Measurements from ENCODE around the gene PAPPA. TPM values are rescaled to one million over a fixed set of nuclear protein-coding genes. Genes with fewer than 3 reads are reported as not detected.

PAPPA gene
- total RNA-seq, 1 experiment from 2014 or later, result 0.08 TPM

DNA sequence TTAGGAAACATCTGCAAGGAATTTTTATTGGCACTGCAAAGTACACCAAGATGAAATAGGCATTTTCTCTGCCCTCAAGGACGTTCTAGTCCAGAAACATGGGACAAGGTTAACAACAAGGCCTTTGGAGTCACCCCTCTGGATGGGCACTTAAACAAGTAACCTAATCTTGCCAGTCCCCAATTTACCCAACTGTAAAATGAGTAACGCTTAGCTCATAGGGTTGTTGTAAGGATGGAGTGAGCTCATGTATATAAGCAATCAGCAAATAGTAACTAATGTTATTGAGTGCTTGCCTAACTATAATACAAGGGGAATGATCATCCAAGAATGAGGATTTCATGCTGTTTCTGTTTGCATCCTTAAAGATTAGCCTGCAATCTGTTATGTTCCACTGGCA, 189.3 kb downstream of the PAPPA start:
- no peak for DNase-seq (ENCODE audit: low read depth, low spot score)

DNA sequence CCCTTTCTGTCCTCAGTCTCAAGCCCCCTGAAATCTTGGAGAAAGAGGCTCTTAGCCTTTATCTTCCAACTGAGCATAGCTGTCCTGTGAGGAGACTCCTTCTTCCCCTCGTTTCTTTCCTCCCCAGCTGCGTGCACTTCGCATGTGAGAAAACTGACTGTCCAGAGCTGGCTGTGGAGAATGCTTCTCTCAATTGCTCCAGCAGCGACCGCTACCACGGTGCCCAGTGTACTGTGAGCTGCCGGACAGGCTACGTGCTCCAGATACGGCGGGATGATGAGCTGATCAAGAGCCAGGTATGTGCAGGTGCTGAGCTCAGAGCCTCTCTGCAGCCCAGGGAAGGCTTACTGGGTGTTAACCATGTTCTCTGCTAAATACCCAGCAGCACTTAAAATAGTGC, 190.8 kb downstream of the PAPPA start:
- in situ Hi-C loops (cut with HindIII; ENCODE audit: low pct_unique_long_range_greater_than_20kb, low sequenced_read_pairs), result no loop called here
- DNase-seq (ENCODE audit: low read depth, low spot score), result no peak

More for the DNA sequence above, 189.3 kb downstream of the PAPPA start:
- in situ Hi-C loops (cut with HindIII; ENCODE audit: low pct_unique_long_range_greater_than_20kb, low sequenced_read_pairs), result no loop called here

DNA sequence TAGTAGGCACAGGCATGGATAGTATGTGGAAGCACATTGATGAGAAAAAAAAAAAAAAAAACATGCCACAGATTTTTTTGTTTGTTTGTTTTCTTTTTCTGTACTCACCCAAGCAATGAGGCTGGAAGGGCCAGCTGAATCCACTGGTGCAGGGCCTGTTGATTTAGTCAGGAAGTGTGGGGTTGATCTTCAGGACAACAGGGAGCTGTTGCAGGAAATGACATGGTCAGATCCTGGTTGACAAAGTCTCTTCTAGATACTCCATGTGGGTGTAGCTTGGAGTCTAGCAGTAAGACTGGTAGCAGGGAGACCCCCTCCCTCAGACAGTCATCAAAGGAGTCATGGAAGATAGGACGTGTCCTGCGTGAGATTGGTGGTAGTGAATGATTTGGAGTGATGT, 191.8 kb downstream of the PAPPA start:
- no peak for DNase-seq (ENCODE audit: low read depth, low spot score)
- in situ Hi-C loops (cut with HindIII; ENCODE audit: low pct_unique_long_range_greater_than_20kb, low sequenced_read_pairs), result no loop called here

DNA sequence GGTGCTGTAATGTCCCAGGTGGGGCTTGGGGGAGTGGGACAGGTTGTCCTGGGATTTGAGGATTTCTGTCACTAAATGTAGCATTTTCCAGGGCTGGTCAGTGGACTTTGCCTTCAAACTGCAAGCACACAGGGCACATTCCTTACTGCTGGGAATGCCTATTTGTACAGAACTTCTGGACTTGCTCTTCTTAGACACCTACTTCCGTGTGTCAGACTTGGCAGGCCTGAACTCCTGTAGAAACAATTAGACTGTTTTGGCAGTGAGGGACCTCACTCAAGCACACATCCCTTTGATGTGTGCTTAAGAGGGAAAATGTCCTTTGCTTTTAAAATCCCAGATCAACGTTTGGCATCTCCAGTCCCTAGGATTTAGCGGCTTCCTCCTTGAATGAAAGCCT, 192.2 kb downstream of the PAPPA start:
- no peak for DNase-seq (ENCODE audit: low read depth, low spot score)
- in situ Hi-C loops (cut with HindIII; ENCODE audit: low pct_unique_long_range_greater_than_20kb, low sequenced_read_pairs), result no loop called here

DNA sequence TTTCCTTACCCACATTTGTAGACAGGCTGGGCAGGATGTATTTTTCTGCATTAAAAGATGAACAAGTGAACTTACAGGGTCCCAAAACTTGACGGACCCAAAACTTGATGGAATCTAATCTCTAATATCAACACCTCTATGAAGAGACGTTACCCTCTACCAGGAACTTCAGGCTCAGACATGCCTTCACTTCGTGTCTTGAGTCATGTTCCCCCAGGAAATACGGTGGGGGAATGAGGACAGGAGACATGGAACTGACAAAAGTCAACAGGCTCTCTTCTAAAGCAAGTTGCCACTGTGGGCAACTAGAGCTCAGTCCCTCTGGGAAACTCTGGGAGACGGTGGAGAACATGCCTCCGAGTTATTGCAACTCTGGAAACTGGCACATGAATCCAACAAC, 196.1 kb downstream of the PAPPA start:
- DNase-seq (ENCODE audit: low read depth, low spot score), result no peak
- in situ Hi-C loops (cut with HindIII; ENCODE audit: low pct_unique_long_range_greater_than_20kb, low sequenced_read_pairs), result no loop called here

DNA sequence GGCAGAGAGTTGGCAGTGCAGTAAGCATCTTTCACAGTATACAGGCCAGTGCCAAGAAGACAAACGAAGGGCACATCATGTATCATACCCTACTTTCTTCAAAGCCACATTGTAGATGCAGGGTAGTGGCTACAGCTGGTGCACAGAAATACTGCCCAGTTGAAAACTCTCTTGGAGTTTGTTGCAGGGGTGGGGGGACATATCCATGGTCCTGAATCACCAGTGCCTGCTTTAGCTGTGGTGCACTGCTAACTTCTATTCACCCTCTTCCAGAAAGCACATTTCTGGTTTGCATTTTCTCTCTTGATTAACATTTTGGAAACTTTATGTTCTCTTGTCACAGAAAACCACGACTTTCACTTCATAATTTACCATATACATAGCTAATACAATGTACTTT, 196.6 kb downstream of the PAPPA start:
- in situ Hi-C loops (cut with HindIII; ENCODE audit: low pct_unique_long_range_greater_than_20kb, low sequenced_read_pairs), result no loop called here
- no peak for DNase-seq (ENCODE audit: low read depth, low spot score)

DNA sequence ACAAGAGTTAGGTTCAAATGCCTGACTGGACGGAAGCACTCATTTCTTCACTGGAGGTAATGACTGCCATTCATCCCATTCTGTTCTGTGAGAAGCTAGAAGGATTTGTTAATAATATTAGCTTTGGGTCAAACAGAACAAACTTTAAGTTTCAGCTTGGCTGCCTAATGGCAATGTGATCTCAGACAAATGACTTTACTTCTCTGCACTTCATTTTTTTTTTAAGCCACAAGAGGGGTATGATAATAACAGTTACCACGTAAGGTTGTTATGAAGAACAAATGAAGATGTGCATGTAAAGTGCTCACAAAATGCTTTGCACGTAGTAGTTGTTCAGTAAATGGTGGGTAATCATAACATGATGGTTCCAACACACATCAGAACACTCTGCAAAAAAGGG, 199.4 kb downstream of the PAPPA start:
- in situ Hi-C loops (cut with HindIII; ENCODE audit: low pct_unique_long_range_greater_than_20kb, low sequenced_read_pairs), result no loop called here
- no peak for DNase-seq (ENCODE audit: low read depth, low spot score)

DNA sequence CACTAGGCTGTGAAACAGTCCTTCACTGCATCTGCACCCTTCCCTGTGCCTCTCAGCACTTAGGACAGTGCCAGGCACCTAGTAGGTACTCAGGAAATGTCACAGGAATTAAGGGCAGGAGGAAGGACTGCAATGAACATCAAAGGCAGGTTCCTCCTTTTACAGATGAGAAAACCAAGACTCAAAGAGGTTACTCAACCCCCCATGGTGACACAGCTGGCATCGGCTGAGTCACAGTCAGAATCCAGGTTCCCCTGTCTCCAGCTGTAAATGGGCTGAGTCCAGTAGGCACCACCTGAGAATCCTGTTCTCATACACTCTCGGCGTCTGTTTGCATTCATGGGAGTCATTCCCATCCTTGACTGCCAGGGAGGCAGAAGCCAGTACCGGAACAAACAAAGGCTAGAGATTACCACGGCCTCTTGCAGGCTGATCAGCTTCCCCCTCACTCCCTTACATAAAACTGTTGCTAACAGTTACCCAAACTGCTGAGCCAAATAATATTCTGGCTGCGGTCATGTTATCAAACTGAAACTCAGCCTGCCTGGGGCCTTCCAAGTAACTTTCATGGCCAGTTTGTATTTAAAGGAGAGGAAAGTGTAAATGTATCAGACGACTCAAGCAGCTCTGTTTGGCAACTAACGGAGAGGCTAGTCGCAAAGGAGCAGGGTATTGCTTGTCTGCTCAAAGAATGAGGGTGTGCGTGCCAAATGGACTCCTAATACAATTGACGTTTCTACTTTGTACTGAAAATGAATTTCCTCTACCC, 201.7 kb downstream of the PAPPA start:
- in situ Hi-C loops (cut with HindIII; ENCODE audit: low pct_unique_long_range_greater_than_20kb, low sequenced_read_pairs), result no loop called here
- no peak for DNase-seq (ENCODE audit: low read depth, low spot score)

DNA sequence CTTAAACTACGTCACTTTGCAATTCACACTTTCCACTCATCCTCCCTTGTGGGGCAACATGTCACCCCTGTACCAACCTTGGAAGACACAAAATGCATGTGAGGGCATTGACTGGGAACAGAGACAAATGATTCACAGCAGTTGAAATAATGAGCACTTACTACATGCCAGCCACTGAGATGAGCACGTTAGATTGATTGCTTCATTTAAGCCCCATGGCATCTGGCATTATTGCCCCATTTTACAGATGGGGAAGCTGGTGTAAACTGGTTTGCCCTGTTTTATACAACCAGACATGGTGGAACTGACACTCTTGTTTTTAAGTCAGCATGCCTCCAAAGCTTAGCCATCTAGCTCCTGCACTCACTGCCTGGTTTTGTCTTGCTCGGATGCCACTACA, 204.7 kb downstream of the PAPPA start:
- in situ Hi-C loops (cut with HindIII; ENCODE audit: low pct_unique_long_range_greater_than_20kb, low sequenced_read_pairs), result no loop called here
- DNase-seq (ENCODE audit: low read depth, low spot score), result no peak

DNA sequence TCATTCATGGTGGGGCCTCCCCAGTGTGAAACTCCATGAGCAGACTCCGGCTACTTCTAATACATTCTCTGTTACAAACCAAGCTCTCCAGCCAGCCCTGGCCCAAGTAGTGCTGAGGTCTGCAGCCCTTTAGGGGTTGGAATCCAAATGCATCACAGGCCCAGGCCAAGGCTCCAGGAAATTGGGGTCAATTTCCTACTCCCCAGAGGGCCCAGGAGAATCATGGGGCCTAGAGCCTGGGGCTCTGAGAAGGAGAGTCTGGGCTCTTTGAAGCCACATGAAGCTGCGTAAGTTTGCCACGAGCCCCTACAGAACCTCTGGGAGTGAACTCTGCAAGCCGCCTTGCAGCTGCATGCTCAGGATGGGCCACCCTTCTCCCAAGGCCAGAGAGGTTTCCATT, 206.4 kb downstream of the PAPPA start:
- no peak for DNase-seq (ENCODE audit: low read depth, low spot score)
- in situ Hi-C loops (cut with HindIII; ENCODE audit: low pct_unique_long_range_greater_than_20kb, low sequenced_read_pairs), result no loop called here

DNA sequence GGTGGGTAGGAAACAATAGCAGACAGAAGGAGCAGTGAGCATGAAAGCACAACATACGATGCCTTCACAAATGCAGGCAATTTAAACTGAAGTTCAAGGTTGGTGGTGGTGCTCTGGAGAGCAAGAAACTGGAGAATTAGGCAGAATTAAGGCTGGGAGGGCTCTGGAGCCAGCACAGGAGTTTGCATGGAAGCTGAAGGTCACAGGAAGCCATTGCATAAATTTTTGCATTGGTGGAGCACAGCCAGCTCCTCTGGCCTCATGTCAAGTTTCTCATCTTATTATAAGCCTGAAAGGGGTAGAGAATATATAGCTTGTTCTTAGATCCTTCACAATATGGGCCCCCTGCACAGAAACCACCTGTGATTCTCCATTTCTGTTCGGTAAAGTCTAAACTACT, 207.4 kb downstream of the PAPPA start:
- DNase-seq (ENCODE audit: low read depth, low spot score), result no peak
- in situ Hi-C loops (cut with HindIII; ENCODE audit: low pct_unique_long_range_greater_than_20kb, low sequenced_read_pairs), result no loop called here

DNA sequence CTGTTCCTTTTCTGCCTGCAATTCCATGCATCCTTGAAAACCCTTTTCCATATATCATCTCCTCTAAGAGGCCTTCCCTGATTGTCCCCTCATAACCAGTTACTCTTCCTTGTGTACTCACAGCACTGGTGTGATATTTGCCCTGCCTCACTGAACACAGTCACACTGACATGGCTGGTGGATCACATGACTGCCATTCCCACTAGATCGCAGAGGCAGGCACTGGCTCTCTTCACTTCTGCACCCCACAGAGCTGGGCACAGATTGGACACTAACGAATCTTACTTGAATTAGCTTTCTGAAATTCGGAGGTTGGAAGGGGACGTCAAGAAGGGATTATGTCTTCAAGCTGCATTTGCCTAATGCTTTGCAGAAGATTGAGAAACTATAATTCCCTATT, 208.0 kb downstream of the PAPPA start:
- in situ Hi-C loops (cut with HindIII; ENCODE audit: low pct_unique_long_range_greater_than_20kb, low sequenced_read_pairs), result no loop called here

DNA sequence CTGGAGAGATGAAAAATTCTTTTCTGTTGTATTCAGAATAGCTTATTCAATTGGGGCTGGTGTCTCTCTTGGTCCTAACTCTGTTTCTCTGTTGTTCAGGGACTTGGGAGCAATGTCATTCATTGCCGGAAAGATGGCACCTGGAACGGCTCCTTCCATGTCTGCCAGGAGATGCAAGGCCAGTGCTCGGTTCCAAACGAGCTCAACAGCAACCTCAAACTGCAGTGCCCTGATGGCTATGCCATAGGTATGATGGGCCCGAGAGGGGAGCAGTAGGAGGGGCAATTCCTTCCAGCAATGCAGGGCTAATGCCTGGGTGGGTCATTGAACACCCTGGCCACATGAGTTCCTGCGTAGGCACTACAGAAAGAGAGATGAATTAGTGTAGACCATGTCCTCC, 208.9 kb downstream of the PAPPA start:
- DNase-seq (ENCODE audit: low read depth, low spot score), result no peak
- in situ Hi-C loops (cut with HindIII; ENCODE audit: low pct_unique_long_range_greater_than_20kb, low sequenced_read_pairs), result no loop called here

More for the DNA sequence above, 208.0 kb downstream of the PAPPA start:
- DNase-seq (ENCODE audit: low read depth, low spot score), result no peak

DNA sequence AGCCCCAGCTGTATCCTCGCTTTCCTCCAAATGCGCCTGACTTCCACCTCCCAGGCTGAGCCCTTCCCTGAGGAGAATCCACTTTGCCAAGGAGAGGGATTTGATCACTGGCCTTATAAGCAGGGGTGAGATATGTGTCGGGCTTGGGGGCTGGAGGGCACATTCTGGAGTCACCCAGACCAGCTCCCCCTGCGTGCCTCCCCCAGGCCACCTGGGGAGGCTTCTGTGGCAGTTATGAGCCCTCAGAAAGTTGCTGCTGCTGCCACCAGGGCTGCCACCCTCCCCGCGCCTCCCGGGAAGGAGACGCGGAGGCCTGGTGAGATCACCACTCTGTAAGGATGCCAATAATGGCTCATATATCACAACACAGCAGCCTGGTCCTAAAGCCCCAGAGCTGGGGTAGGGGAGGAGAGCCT, 211.5 kb downstream of the PAPPA start:
- in situ Hi-C loops (cut with HindIII; ENCODE audit: low pct_unique_long_range_greater_than_20kb, low sequenced_read_pairs), result no loop called here
- DNase-seq (ENCODE audit: low read depth, low spot score), result no peak

DNA sequence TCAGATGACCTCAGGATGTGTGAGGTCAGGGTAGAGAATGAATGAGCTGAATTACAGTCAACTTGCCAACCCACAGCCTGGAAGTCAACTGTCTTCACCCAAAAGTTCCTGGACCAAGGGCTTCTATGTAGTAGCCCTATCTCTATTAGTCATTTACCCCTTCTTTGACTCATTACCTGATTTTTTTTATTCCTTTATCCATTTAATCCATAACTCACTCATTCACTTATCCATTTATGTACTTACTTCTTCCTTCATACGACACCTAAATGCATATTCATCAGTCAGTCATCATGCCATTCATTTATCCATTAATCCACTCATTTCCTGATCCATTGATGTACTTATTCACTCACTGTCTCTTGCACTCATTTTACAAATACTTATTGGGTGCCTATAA, 212.7 kb downstream of the PAPPA start:
- in situ Hi-C loops (cut with HindIII; ENCODE audit: low pct_unique_long_range_greater_than_20kb, low sequenced_read_pairs), result no loop called here
- no peak for DNase-seq (ENCODE audit: low read depth, low spot score)

DNA sequence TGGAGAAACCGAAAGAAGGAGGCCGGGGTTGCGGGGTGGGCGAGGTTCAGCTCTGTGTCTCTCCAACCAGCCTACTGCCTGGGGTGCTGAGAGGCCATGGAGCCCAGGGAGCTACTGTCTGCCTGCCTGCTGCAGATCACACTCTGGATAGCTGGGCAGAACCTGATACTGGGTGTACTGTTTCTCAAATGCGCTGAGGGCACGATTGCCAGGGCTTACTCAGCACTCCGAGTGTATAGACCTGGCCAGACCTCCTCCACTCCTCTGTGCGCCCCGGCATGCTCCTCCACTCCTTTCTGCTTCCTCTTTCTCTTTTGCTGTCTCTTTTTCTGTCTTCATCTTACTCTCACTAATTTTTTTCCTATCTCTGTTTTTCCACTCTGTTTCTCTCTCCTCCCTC, 215.1 kb downstream of the PAPPA start:
- DNase-seq (ENCODE audit: low read depth, low spot score), result no peak
- in situ Hi-C loops (cut with HindIII; ENCODE audit: low pct_unique_long_range_greater_than_20kb, low sequenced_read_pairs), result no loop called here

DNA sequence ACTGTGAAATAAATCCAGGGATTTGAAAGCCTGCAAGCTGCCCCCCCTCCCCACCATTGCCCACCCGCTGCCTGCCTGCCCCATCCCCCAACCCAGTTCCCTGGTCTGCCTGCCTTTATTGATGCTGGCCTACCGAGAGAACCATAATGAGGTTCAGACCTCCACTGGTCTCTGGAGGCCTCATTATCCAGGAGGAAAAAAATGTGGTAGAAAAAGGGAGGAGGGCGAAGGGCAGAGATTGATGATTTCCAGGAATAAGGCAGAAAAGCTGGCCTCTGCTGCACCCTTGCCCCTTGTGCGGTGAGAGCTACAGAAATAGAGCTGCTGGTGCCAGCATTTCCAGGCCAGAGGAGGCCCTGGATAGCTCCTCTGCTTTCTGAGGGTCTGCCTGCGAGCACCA, 216.1 kb downstream of the PAPPA start:
- no peak for DNase-seq (ENCODE audit: low read depth, low spot score)
- in situ Hi-C loops (cut with HindIII; ENCODE audit: low pct_unique_long_range_greater_than_20kb, low sequenced_read_pairs), result no loop called here

DNA sequence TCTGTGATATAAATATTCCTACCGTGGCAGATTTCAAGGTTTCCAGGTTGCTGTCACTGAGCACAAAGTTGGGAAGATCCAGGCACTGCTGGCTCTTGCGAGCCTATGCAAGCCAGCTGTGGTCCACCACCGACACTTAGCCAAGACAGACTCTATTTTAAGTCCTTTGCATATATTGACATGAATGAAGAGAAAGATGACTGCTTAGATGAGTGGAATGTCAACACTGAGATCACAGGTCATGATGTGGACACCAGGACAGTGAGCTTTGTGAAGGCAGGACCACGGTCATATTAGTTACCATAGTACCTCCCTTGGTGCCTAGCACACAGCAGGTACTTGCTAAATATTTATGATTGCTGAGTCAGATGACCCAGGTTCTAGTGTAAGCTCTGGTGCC, 217.0 kb downstream of the PAPPA start:
- no peak for DNase-seq (ENCODE audit: low read depth, low spot score)
- in situ Hi-C loops (cut with HindIII; ENCODE audit: low pct_unique_long_range_greater_than_20kb, low sequenced_read_pairs), result no loop called here

DNA sequence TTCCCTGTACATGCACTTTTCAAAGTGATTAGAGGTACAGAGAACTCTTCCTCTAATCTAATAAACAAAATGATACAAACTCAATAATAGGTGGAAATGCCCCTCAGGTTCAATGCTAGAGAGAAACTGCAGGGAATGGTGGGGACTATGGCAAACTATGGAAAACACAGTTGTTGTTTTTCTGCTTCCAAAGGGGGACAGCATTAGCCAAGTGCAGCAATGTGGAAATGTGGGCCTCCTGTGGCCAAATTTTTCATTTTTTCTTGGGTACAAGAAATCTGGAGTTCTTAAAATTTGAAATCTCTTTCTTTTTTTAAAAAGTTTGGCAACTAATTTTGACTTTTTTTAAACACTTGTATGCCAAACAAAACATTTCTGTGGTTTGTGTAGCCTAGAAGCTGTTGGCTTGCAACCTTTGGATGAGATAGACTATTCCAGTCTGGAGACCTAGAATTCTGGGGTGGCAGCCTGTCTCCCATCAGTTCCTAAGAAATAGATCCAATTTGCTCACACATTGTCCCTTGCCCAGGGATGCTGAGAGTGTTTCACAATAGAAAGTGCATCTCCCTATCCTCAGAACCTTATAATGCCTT, 218.6 kb downstream of the PAPPA start:
- no peak for DNase-seq (ENCODE audit: low read depth, low spot score)
- in situ Hi-C loops (cut with HindIII; ENCODE audit: low pct_unique_long_range_greater_than_20kb, low sequenced_read_pairs), result no loop called here
